Ishikawa (cell line): ENCODE results near the gene CAMTA1.

ENCODE experiments used
- CREB1 ChIP-seq: IDR thresholded peaks from 2 replicates; pipeline ENCODE4 v1.6.1; 2012; ENCODE audit warnings: low read depth
- EGR1 ChIP-seq: IDR thresholded peaks from 2 replicates; pipeline ENCODE4 v1.6.1; 2012
- EP300 ChIP-seq: IDR thresholded peaks from 2 replicates; pipeline ENCODE4 v1.6.1; 2012; ENCODE audit warnings: borderline replicate concordance
- FOXM1 ChIP-seq: IDR thresholded peaks from 2 replicates; pipeline ENCODE4 v1.6.1; 2012; ENCODE audit warnings: low read depth, borderline replicate concordance
- MAX ChIP-seq: IDR thresholded peaks from 2 replicates; pipeline ENCODE4 v1.6.1; 2012
- NFIC ChIP-seq: IDR thresholded peaks from 2 replicates; pipeline ENCODE4 v1.6.1; 2012
- REST ChIP-seq: IDR thresholded peaks from 2 replicates; pipeline ENCODE4 v1.6.1; 2012; ENCODE audit warnings: low read depth, mild to moderate bottlenecking
- TAF1 ChIP-seq: IDR thresholded peaks from 2 replicates; pipeline ENCODE4 v1.6.1; 2012; ENCODE audit warnings: low read depth, mild to moderate bottlenecking
- TEAD4 ChIP-seq: IDR thresholded peaks from 2 replicates; pipeline ENCODE4 v1.6.1; 2012
- USF1 ChIP-seq: IDR thresholded peaks from 2 replicates; pipeline ENCODE4 v1.6.1; 2012
- YY1 ChIP-seq: IDR thresholded peaks from 2 replicates; pipeline ENCODE4 v1.6.1; 2012; ENCODE audit warnings: low read depth
- ZBTB7A ChIP-seq: IDR thresholded peaks from 2 replicates; pipeline ENCODE4 v1.6.1; 2012; ENCODE audit warnings: low read depth

- TF ChIP-seq REST (no peak), USF1 (no peak), EP300 (no peak), MAX (no peak), FOXM1 (no peak), CREB1 (no peak), EGR1 (no peak), TAF1 (no peak), ZBTB7A (no peak), NFIC (no peak), YY1 (no peak), TEAD4 (no peak)
These were observed 1001.5 kb downstream of the CAMTA1 start for GRCh38 chr1:7786795-7787194.
